Thoracic aorta (tissue), 2 donors: ENCODE measurements around the gene ASB7. TPM values are rescaled to one million over a fixed set of nuclear protein-coding genes. Genes with fewer than 3 reads are reported as not detected.

Experiments
- ATAC-seq: fragments of 150-250 bp; one replicate; pipeline ENCODE4 v1.8.0; 2017; ENCODE audit warnings: low read depth; ENCODE audit not compliant: insufficient number of reproducible peaks, low FRiP score
- DNase-seq: peaks from one replicate; pipeline ENCODE4 v3.0.0-alpha.2; 2020; ENCODE audit warnings: low spot score
- H3K27ac ChIP-seq, 2 donors: fragments of 200-600 bp; sonication (generic); 1 replicate in 1 of 2; 2 replicates in 1 of 2; pipeline ENCODE4 v1.5.1; 2016; ENCODE audit warnings: mild to moderate bottlenecking in 2 of 2, moderate library complexity in 2 of 2
- H3K27me3 ChIP-seq: fragments of 200-600 bp; sonication (generic); replicated peaks from 2 replicates; pipeline ENCODE4 v1.6.0; 2016; ENCODE audit warnings: mild to moderate bottlenecking; ENCODE audit not compliant: insufficient read depth
- H3K36me3 ChIP-seq: fragments of 200-600 bp; sonication (generic); one replicate; pipeline ENCODE4 v1.5.1; 2016
- H3K4me1 ChIP-seq, 2 donors: fragments of 200-600 bp; sonication (generic); 1 replicate in 1 of 2; 2 replicates in 1 of 2; pipeline versions ENCODE4 v1.5.1 to v1.6.0; 2016; ENCODE audit warnings: low read depth in 2 of 2, mild to moderate bottlenecking in 1 of 2; ENCODE audit not compliant: control insufficient read depth in 1 of 2
- H3K4me3 ChIP-seq: fragments of 200-600 bp; sonication (generic); 2 replicates; pipeline ENCODE4 v1.5.1; 2016; ENCODE audit warnings: mild to moderate bottlenecking
- H3K9me3 ChIP-seq: fragments of 200-600 bp; sonication (generic); 2 replicates; pipeline ENCODE4 v1.5.1; 2016
- total RNA-seq, 2 donors: library from RNA; depleted of rRNA; stranded (reverse); fragments of >200 nt; gene quantifications; one replicate each; pipeline versions ENCODE4 v1.1.0 to v1.2.3, GENCODE V29; 2016
- TF ChIP-seq, protein P1 (sequence below): fragments of 200-600 bp; sonication (generic); IDR thresholded peaks from one replicate; pipeline ENCODE4 v1.5.1; 2019; ENCODE audit warnings: antibody characterized with exemption

The ASB7 gene
- total RNA-seq, 2 donors from 2014 or later, result 6.0 to 12.8 TPM

DNA sequence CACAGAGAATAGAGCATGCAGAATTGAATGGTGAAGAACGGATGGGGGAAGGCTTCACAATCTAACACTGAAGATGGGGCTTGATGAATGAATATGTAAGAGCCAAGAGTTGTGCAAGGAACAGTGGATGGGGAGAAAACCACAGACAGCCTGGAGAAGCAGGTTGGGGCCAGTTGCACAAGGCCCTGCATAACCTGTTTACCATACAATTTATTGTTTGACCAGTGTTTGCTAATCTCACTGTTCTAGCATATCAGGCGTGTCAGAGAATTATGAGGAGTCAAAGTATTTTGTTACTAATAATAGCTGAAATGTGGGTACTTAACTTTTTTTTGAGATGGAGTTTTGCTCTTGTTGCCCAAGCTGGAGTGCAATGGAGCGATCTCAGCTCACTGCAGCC lies 36.8 kb upstream of the ASB7 start:
- TF ChIP-seq, protein P1, sequence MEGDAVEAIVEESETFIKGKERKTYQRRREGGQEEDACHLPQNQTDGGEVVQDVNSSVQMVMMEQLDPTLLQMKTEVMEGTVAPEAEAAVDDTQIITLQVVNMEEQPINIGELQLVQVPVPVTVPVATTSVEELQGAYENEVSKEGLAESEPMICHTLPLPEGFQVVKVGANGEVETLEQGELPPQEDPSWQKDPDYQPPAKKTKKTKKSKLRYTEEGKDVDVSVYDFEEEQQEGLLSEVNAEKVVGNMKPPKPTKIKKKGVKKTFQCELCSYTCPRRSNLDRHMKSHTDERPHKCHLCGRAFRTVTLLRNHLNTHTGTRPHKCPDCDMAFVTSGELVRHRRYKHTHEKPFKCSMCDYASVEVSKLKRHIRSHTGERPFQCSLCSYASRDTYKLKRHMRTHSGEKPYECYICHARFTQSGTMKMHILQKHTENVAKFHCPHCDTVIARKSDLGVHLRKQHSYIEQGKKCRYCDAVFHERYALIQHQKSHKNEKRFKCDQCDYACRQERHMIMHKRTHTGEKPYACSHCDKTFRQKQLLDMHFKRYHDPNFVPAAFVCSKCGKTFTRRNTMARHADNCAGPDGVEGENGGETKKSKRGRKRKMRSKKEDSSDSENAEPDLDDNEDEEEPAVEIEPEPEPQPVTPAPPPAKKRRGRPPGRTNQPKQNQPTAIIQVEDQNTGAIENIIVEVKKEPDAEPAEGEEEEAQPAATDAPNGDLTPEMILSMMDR, result no peak
- no peak overlapping the region for H3K27ac ChIP-seq
- no peaks in the 10 kb centered on the region for H3K9me3 ChIP-seq
- no peak for ATAC-seq
- H3K36me3 ChIP-seq, result peaks cover 5% of the 10 kb centered on the region
- H3K4me3 ChIP-seq, result no peak overlapping the region
- no peaks in the 10 kb centered on the region for H3K4me1 ChIP-seq
- H3K27me3 ChIP-seq, result no peaks in the 10 kb centered on the region
- no peak for DNase-seq

DNA sequence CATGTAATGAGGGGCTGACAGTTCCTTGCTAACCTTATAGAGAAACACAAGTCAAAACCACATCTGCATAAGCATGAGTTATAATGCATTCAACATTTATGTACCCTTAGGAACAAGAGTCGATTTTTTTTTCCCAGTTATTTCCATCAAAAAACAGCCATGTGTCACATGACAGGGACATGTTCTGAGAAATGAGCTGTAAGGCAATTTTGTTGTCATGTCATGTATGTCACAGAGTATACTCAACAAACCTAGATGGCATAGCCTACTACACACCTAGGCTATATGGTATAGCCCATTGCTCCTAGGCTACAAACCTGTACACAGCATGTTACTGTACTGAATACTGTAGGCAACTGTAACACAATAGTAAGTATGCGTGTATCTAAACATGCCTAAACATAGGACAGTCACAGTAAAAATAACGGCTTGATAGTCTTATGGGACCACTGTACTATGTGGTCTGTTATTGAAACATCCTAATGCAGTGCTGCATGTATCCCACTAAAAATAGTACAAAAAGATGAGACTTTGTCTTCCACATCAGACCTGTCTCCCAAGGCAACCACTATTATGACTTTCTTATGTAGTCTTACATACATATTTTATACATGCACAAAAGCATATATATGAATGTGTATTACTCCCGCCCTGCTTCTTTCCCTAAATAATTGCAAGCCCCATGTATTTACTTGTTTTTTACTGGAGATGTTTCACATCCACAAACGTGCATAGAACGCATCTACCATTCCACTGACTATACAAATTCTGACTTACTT lies 35.4 kb upstream of the ASB7 start:
- H3K27ac ChIP-seq, result no peak overlapping the region
- H3K4me1 ChIP-seq, result no peaks in the 10 kb centered on the region
- no peaks in the 10 kb centered on the region for H3K9me3 ChIP-seq
- ATAC-seq (no peak), DNase-seq (no peak)
- H3K4me3 ChIP-seq, result no peak overlapping the region
- H3K27me3 ChIP-seq, result no peaks in the 10 kb centered on the region
- H3K36me3 ChIP-seq, result peaks cover 5% of the 10 kb centered on the region
- TF ChIP-seq, protein P1, result no peak

DNA sequence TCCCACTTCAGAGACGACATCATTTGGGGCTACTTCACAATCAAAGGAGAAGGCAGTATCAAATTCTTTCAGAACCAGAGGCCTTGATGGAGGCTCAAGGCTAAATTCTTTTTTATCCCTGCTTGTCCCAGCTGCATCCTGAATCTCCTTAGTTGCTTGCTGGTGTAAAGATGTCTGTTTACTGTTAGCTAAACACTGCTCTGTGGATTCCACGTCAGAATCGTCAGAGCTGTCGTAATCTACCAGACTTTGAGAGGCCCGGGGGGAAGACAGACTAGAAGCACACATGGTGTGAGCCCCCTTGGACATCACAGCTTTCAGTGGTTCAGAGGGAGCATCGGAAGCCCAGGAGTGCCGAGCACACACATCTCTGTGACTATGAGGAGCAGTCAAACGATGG lies 33.0 kb upstream of the ASB7 start:
- Histone ChIP-seq H3K4me3 (no peak overlapping the region), H3K27ac (no peak overlapping the region), H3K9me3 (no peaks in the 10 kb centered on the region), H3K36me3 (peaks cover 7% of the 10 kb centered on the region), H3K27me3 (no peaks in the 10 kb centered on the region), H3K4me1 (no peaks in the 10 kb centered on the region)
- TF ChIP-seq, protein P1, result no peak
- no peak for DNase-seq
- ATAC-seq, result no peak

DNA sequence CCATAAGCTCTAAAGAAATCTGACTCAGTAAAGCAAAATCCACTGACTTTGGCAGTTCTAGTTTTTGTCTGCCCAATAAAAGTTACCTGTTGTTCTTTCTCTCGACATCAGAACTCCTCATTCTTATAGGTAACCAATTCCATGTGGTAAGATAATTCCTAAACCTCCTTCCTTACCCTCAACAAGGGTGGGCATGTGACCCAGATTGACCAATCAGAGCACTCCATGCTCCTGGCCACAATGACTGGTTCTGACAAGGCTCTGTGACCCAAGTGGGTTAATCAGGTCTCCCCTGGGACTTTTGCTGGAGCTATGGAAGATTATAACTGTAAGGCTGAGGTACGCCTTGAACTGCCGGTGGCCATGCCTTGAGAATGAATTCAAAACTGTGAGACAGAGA lies 32.1 kb upstream of the ASB7 start:
- Histone ChIP-seq H3K27ac (no peak overlapping the region), H3K36me3 (peaks cover 7% of the 10 kb centered on the region), H3K27me3 (no peaks in the 10 kb centered on the region), H3K9me3 (no peaks in the 10 kb centered on the region), H3K4me3 (no peak overlapping the region), H3K4me1 (no peaks in the 10 kb centered on the region)
- TF ChIP-seq, protein P1, result no peak
- DNase-seq (no peak), ATAC-seq (no peak)

DNA sequence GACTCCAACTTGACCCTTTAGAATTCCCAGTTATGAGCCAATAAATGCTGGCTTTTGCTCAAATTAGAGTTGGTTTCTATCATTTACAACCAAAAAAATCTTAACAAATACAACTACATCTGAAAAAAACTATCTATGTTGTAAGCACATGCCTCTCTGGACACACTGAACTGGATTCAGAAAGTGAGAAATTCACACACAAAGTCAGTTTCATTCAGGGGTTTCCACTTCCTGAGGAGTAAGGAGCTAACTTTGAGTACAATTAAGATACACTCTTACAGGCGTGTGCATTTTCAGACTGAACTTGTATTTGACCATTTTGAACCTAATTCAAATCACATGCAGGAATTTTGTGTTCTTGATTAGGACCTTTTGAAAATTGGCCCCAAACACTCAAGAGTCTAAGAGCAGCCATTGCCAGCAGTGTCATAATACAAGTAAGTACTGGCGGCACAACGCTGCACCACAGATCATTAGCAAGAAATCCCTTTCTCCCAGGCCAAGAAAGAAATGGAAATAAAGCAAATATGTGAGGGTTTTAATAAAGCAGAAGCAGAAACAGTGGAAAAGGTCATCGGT lies 31.6 kb upstream of the ASB7 start:
- no peak for DNase-seq
- TF ChIP-seq, protein P1, result no peak
- ATAC-seq, result no peak
- Histone ChIP-seq H3K27ac (no peak overlapping the region), H3K4me1 (no peaks in the 10 kb centered on the region), H3K4me3 (no peak overlapping the region), H3K27me3 (no peaks in the 10 kb centered on the region), H3K9me3 (no peaks in the 10 kb centered on the region), H3K36me3 (peaks cover 7% of the 10 kb centered on the region)
